DMS79 (cell line): ENCODE measurements around the gene PIP5K1A.
"Not testable (repeated sequence)": the region's sequence is repeated elsewhere in the genome, so short reads cannot be mapped to it uniquely, and the experiment has no call there.

Experiments
- DNase-seq: peaks from one replicate; lab custom pipeline; 2025; lab: John Stamatoyannopoulos, UW

Gene PIP5K1A

GRCh38 chr1:151254217-151255213, 56.2 kb downstream of the PIP5K1A start, which contains the start of gene PSMD4:
PSMD4 (plus strand) TSS chr1:151254734; CDS start chr1:151254783, 49 bp downstream.
- DNase-seq = peak; percentile 95

GRCh38 chr1:151255381-151255780, 57.0 kb downstream of the PIP5K1A start:
- DNase-seq = peak; percentile 8

- no peak for DNase-seq
Measured at GRCh38 chr1:151259351-151259750, 61.0 kb downstream of the PIP5K1A start.

- no peak for DNase-seq
Measured at GRCh38 chr1:151265446-151266236, 67.3 kb downstream of the PIP5K1A start.

- no peak for DNase-seq
Measured at GRCh38 chr1:151266315-151266714, 68.0 kb downstream of the PIP5K1A start.

GRCh38 chr1:151266821-151267220, 68.5 kb downstream of the PIP5K1A start:
- DNase-seq = no peak

- no peak for DNase-seq
Measured at GRCh38 chr1:151267760-151268159, 69.4 kb downstream of the PIP5K1A start.

- DNase-seq = no peak
Measured at GRCh38 chr1:151273924-151274466, 75.6 kb downstream of the PIP5K1A start.

GRCh38 chr1:151275341-151275740, 77.0 kb downstream of the PIP5K1A start:
- DNase-seq = not testable (repeated sequence)

GRCh38 chr1:151277249-151277648, 78.9 kb downstream of the PIP5K1A start:
- no peak for DNase-seq

GRCh38 chr1:151281225-151281968, 83.0 kb downstream of the PIP5K1A start:
- DNase-seq = peak; percentile 97

- peak; percentile 100 for DNase-seq
Measured at GRCh38 chr1:151281969-151282882, 83.9 kb downstream of the PIP5K1A start, which contains the start of gene ZNF687. ZNF687 (plus strand) TSS chr1:151282299; CDS start chr1:151286292, 3,993 bp downstream.

- no peak for DNase-seq
Measured at GRCh38 chr1:151282883-151283725, 84.8 kb downstream of the PIP5K1A start.

- no peak for DNase-seq
Measured at GRCh38 chr1:151284013-151284577, 85.7 kb downstream of the PIP5K1A start.

- DNase-seq = no peak
Measured at GRCh38 chr1:151286619-151287340, 88.4 kb downstream of the PIP5K1A start.

- no peak for DNase-seq
Measured at GRCh38 chr1:151287341-151287699, 89.0 kb downstream of the PIP5K1A start.

- no peak for DNase-seq
Measured at GRCh38 chr1:151287767-151288500, 89.6 kb downstream of the PIP5K1A start.

GRCh38 chr1:151288502-151288901, 90.2 kb downstream of the PIP5K1A start:
- no peak for DNase-seq
